Measurements from ENCODE around the gene DPP6. TPM values are rescaled to one million over a fixed set of nuclear protein-coding genes. Genes with fewer than 3 reads are reported as not detected.

Gene DPP6
- total RNA-seq, 3 donors from 2014 or later (not counting 1 experiment from before 2014, with no cell fraction given), result not detected

- Histone ChIP-seq H3K36me3 (ENCODE audit: control insufficient read depth, insufficient read depth, low read length) (no peaks in the 10 kb centered on the region), H3K9me3 (ENCODE audit: control insufficient read depth, insufficient read depth, low read length) (peaks cover 5% of the 10 kb centered on the region), H3K27me3 (ENCODE audit: control insufficient read depth, insufficient read depth, low read length) (no peaks in the 10 kb centered on the region), H3K27ac (ENCODE audit: low read length) (no peak overlapping the region), H3K4me3 (ENCODE audit: low read length) (no peak overlapping the region), H3K4me1 (ENCODE audit: control insufficient read depth, insufficient read depth, low read length) (no peaks in the 10 kb centered on the region)
- 95% methylated on average over 10 of the region's 12 CpGs for WGBS (ENCODE audit: insufficient coverage)
- Mint-ChIP-seq H3K4me3 (no peak overlapping the region), H3K4me1 (no peaks in the 10 kb centered on the region), H3K9me3 (peaks cover 0 to 2% of the 10 kb centered on the region in 2 donors), H3K27ac (no peak overlapping the region), H3K27me3 (ENCODE audit: low read depth in 2 of 2) (no peaks in the 10 kb centered on the region), H3K36me3 (no peaks in the 10 kb centered on the region)
- intact Hi-C loops (cut with micrococcal nuclease), result no loop called here
- no peak for ATAC-seq
- no peak for TF ChIP-seq CTCF (IDR thresholded peaks at IDR 0.05)
- DNase-seq, result no peak
These were observed 701.0 kb downstream of the DPP6 start for GRCh38 chr7:154753226-154753625.

GRCh38 chr7:154757756-154758155, 705.6 kb downstream of the DPP6 start:
- H3K27me3 ChIP-seq (ENCODE audit: control insufficient read depth, insufficient read depth, low read length), result no peaks in the 10 kb centered on the region
- no peak overlapping the region for H3K4me3 ChIP-seq (ENCODE audit: low read length)
- H3K27ac Mint-ChIP-seq, result no peak overlapping the region
- no peak for DNase-seq
- no peaks in the 10 kb centered on the region for H3K4me1 ChIP-seq (ENCODE audit: control insufficient read depth, insufficient read depth, low read length)
- no peak overlapping the region for H3K27ac ChIP-seq (ENCODE audit: low read length)
- no peak overlapping the region for H3K4me3 Mint-ChIP-seq
- no peak for TF ChIP-seq CTCF (IDR thresholded peaks at IDR 0.05)
- no peaks in the 10 kb centered on the region for H3K27me3 Mint-ChIP-seq (ENCODE audit: low read depth in 2 of 2)
- no peak for ATAC-seq
- H3K9me3 Mint-ChIP-seq, result no peaks in the 10 kb centered on the region
- WGBS (ENCODE audit: insufficient coverage), result 90% methylated on average over 13 of the region's 13 CpGs
- H3K36me3 ChIP-seq (ENCODE audit: control insufficient read depth, insufficient read depth, low read length), result no peaks in the 10 kb centered on the region
- no peaks in the 10 kb centered on the region for H3K36me3 Mint-ChIP-seq
- no peaks in the 10 kb centered on the region for H3K4me1 Mint-ChIP-seq
- intact Hi-C loops (cut with micrococcal nuclease), result no loop called here
- H3K9me3 ChIP-seq (ENCODE audit: control insufficient read depth, insufficient read depth, low read length), result peaks cover 2% of the 10 kb centered on the region

- Histone ChIP-seq H3K9me3 (ENCODE audit: control insufficient read depth, insufficient read depth, low read length) (no peaks in the 10 kb centered on the region), H3K4me1 (ENCODE audit: control insufficient read depth, insufficient read depth, low read length) (no peaks in the 10 kb centered on the region), H3K4me3 (ENCODE audit: low read length) (no peak overlapping the region), H3K36me3 (ENCODE audit: control insufficient read depth, insufficient read depth, low read length) (no peaks in the 10 kb centered on the region), H3K27me3 (ENCODE audit: control insufficient read depth, insufficient read depth, low read length) (no peaks in the 10 kb centered on the region), H3K27ac (ENCODE audit: low read length) (no peak overlapping the region)
- Mint-ChIP-seq H3K4me1 (no peaks in the 10 kb centered on the region), H3K36me3 (no peaks in the 10 kb centered on the region), H3K4me3 (no peak overlapping the region), H3K27ac (no peak overlapping the region), H3K9me3 (no peaks in the 10 kb centered on the region), H3K27me3 (ENCODE audit: low read depth in 2 of 2) (no peaks in the 10 kb centered on the region)
- intact Hi-C loops (cut with micrococcal nuclease), result no loop called here
- no peak for TF ChIP-seq CTCF (IDR thresholded peaks at IDR 0.05)
- DNase-seq, result no peak
- no peak for ATAC-seq
- WGBS (ENCODE audit: insufficient coverage), result 87% methylated on average over 4 of the region's 6 CpGs
These were observed 707.8 kb downstream of the DPP6 start for GRCh38 chr7:154759989-154760388.

GRCh38 chr7:154765118-154765517, 712.9 kb downstream of the DPP6 start:
- Mint-ChIP-seq H3K4me3 (no peak overlapping the region), H3K4me1 (no peaks in the 10 kb centered on the region), H3K27ac (no peak overlapping the region), H3K9me3 (peaks cover 0 to 2% of the 10 kb centered on the region in 2 donors), H3K27me3 (ENCODE audit: low read depth in 2 of 2) (peaks cover 0 to 3% of the 10 kb centered on the region in 2 donors), H3K36me3 (no peaks in the 10 kb centered on the region)
- H3K9me3 ChIP-seq (ENCODE audit: control insufficient read depth, insufficient read depth, low read length), result no peaks in the 10 kb centered on the region
- no peak for DNase-seq
- no peaks in the 10 kb centered on the region for H3K27me3 ChIP-seq (ENCODE audit: control insufficient read depth, insufficient read depth, low read length)
- no peaks in the 10 kb centered on the region for H3K4me1 ChIP-seq (ENCODE audit: control insufficient read depth, insufficient read depth, low read length)
- no peak overlapping the region for H3K4me3 ChIP-seq (ENCODE audit: low read length)
- no peak for TF ChIP-seq CTCF (IDR thresholded peaks at IDR 0.05)
- WGBS (ENCODE audit: insufficient coverage), result 100% methylated on average over 1 of the region's 1 CpG
- no peak for ATAC-seq
- H3K36me3 ChIP-seq (ENCODE audit: control insufficient read depth, insufficient read depth, low read length), result no peaks in the 10 kb centered on the region
- no peak overlapping the region for H3K27ac ChIP-seq (ENCODE audit: low read length)
- intact Hi-C loops (cut with micrococcal nuclease), result no loop called here

Data from natural killer cell (primary cell).